WTC11 (cell line): ENCODE measurements around the gene INHBB. TPM values are rescaled to one million over a fixed set of nuclear protein-coding genes. Genes with fewer than 3 reads are reported as not detected.

Experiments used
- ATAC-seq: fragments of 200-7000 bp; cut with Tn5 transposase; 2 replicates; pipeline ENCODE4 v1.10.0; 2021; ENCODE audit warnings: mild to moderate bottlenecking, moderate library complexity
- CTCF ChIA-PET: fragments of 300-600 bp; sonication (Branson Sonifier 250); formaldehyde crosslinking; loops from one replicate; lab custom pipeline; 2021; ENCODE audit warnings: antibody characterized with exemption; lab: Charles Lee
- POLR2A ChIA-PET: fragments of 350-600 bp; sonication (Branson Sonifier 250); formaldehyde crosslinking; loops from one replicate; lab custom pipeline; 2021; ENCODE audit warnings: antibody characterized with exemption; lab: Charles Lee
- DNase-seq: peaks from one replicate; pipeline ENCODE4 v3.0.0; 2021; ENCODE audit warnings: low spot score
- H3K27ac Mint-ChIP-seq: 2 replicates; pipeline ENCODE4 v1.8.0; 2021; ENCODE audit warnings: mixed read lengths
- H3K27me3 Mint-ChIP-seq: 2 replicates; pipeline ENCODE4 v1.8.0; 2021; ENCODE audit warnings: low read depth, mild to moderate bottlenecking, moderate library complexity, mixed read lengths
- H3K36me3 Mint-ChIP-seq: 2 replicates; pipeline ENCODE4 v1.8.0; 2021; ENCODE audit warnings: mixed read lengths
- H3K4me1 Mint-ChIP-seq: 2 replicates; pipeline ENCODE4 v1.8.0; 2022; ENCODE audit warnings: mixed read lengths
- H3K4me3 Mint-ChIP-seq: 2 replicates; pipeline ENCODE4 v1.8.0; 2021; ENCODE audit warnings: mild to moderate bottlenecking, moderate library complexity, mixed read lengths
- H3K9me3 Mint-ChIP-seq: 2 replicates; pipeline ENCODE4 v1.8.0; 2021; ENCODE audit warnings: mixed read lengths
- ATF1 ChIP-seq: sonication (generic); formaldehyde crosslinking; IDR thresholded peaks from 2 replicates; pipeline ENCODE4 v1.8.1; 2023; ENCODE audit warnings: mild to moderate bottlenecking, moderate library complexity, missing genetic modification reagents
- ETV6 ChIP-seq: sonication (generic); formaldehyde crosslinking; IDR thresholded peaks from 2 replicates; pipeline ENCODE4 v1.8.1; 2022; ENCODE audit warnings: mild to moderate bottlenecking, missing genetic modification reagents
- FOXJ3 ChIP-seq: sonication (generic); formaldehyde crosslinking; IDR thresholded peaks from 2 replicates; pipeline ENCODE4 v1.9.0; 2021; ENCODE audit warnings: missing genetic modification reagents, mild to moderate bottlenecking, borderline replicate concordance
- KAT7 ChIP-seq: sonication (generic); formaldehyde crosslinking; IDR thresholded peaks from 2 replicates; pipeline ENCODE4 v1.8.1; 2023; ENCODE audit warnings: missing genetic modification reagents, mild to moderate bottlenecking, borderline replicate concordance
- NFE2L1 ChIP-seq: sonication (generic); formaldehyde crosslinking; IDR thresholded peaks from 2 replicates; pipeline ENCODE4 v1.8.1; 2023; ENCODE audit warnings: missing genetic modification reagents
- NR1H2 ChIP-seq: sonication (generic); formaldehyde crosslinking; IDR thresholded peaks from 2 replicates; pipeline ENCODE4 v1.9.0; 2021; ENCODE audit warnings: mild to moderate bottlenecking, moderate library complexity, missing genetic modification reagents
- PRRX2 ChIP-seq: fragments of 250-450 bp; sonication (Bioruptor Pico); IDR thresholded peaks from 2 replicates; pipeline ENCODE4 v1.8.0; 2021; ENCODE audit warnings: mild to moderate bottlenecking
- TCF7 ChIP-seq: sonication (generic); formaldehyde crosslinking; IDR thresholded peaks from 2 replicates; pipeline ENCODE4 v1.8.0; 2022; ENCODE audit warnings: mild to moderate bottlenecking, low read depth, missing genetic modification reagents, moderate library complexity
- ZMAT4 ChIP-seq: fragments of 250-450 bp; sonication (Bioruptor Pico); IDR thresholded peaks from 2 replicates; pipeline ENCODE4 v1.9.0; 2021; ENCODE audit warnings: mild to moderate bottlenecking
- ZNF219 ChIP-seq: sonication (generic); formaldehyde crosslinking; IDR thresholded peaks from 2 replicates; pipeline ENCODE4 v1.8.0; 2023; ENCODE audit warnings: missing genetic modification reagents, mild to moderate bottlenecking, borderline replicate concordance
- ZNF396 ChIP-seq: fragments of 250-450 bp; sonication (Bioruptor Pico); IDR thresholded peaks from 2 replicates; pipeline ENCODE4 v1.8.0; 2021; ENCODE audit warnings: mild to moderate bottlenecking, moderate library complexity, borderline replicate concordance
- ZNF671 ChIP-seq: fragments of 250-450 bp; sonication (Bioruptor Pico); IDR thresholded peaks from 2 replicates; pipeline ENCODE4 v1.8.0; 2021; ENCODE audit warnings: mild to moderate bottlenecking
- total RNA-seq: library from RNA; stranded (reverse); gene quantifications from 3 replicates; pipeline ENCODE4 v1.2.3, GENCODE V29; 2021
- TF ChIP-seq, protein P1 (sequence below): sonication (generic); formaldehyde crosslinking; IDR thresholded peaks from 2 replicates; pipeline ENCODE4 v1.8.1; 2023; ENCODE audit warnings: mild to moderate bottlenecking, missing genetic modification reagents, borderline replicate concordance
- TF ChIP-seq, protein P2 (sequence below): sonication (generic); formaldehyde crosslinking; IDR thresholded peaks from 2 replicates; pipeline ENCODE4 v1.8.0; 2022; ENCODE audit warnings: mild to moderate bottlenecking, missing genetic modification reagents
- TF ChIP-seq, protein P3 (sequence below): sonication (generic); formaldehyde crosslinking; IDR thresholded peaks from 2 replicates; pipeline ENCODE4 v1.8.1; 2023; ENCODE audit warnings: mild to moderate bottlenecking, missing genetic modification reagents
- TF ChIP-seq, protein P4 (sequence below): sonication (generic); formaldehyde crosslinking; IDR thresholded peaks from 2 replicates; pipeline ENCODE4 v1.8.0; 2022; ENCODE audit warnings: missing genetic modification reagents
- TF ChIP-seq, protein P5 (sequence below): fragments of 250-450 bp; sonication (Bioruptor Pico); IDR thresholded peaks from 2 replicates; pipeline ENCODE4 v1.9.0; 2021; ENCODE audit warnings: mild to moderate bottlenecking

Gene INHBB
- total RNA-seq, 1 experiment from 2014 or later: 0.26 TPM

DNA sequence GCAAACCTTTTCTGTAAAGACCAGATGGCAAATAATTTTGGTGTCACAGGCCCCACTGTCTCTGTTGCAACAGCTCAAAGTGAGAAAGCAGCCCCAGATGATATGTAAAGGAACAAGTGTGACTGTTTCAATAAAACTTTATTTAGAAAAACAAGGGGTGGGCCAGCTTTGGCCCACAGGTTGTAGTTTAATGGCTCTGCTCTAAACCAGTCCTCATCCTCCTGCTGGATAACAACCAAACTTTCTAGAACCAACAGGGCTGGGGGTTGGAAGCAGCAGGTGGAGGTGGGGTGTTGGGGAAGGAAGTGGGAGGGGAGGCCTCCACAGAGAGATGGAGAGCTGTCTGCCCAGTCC lies 28.8 kb upstream of the INHBB start:
- CTCF ChIA-PET: no interaction called here
- H3K36me3 Mint-ChIP-seq: no peaks in the 10 kb centered on the region
- H3K27me3 Mint-ChIP-seq: peaks cover 44% of the 10 kb centered on the region

GRCh38 chr2:120317916-120318315 lies 28.0 kb upstream of the INHBB start:
- H3K4me1 Mint-ChIP-seq: peaks cover 3% of the 10 kb centered on the region; the same call in 1 of the 2 replicates
- no peak for DNase-seq
- CTCF ChIA-PET: no interaction called here

More for the DNA sequence above, 28.8 kb upstream of the INHBB start:
- ATAC-seq: no peak
- TF ChIP-seq, protein P1, sequence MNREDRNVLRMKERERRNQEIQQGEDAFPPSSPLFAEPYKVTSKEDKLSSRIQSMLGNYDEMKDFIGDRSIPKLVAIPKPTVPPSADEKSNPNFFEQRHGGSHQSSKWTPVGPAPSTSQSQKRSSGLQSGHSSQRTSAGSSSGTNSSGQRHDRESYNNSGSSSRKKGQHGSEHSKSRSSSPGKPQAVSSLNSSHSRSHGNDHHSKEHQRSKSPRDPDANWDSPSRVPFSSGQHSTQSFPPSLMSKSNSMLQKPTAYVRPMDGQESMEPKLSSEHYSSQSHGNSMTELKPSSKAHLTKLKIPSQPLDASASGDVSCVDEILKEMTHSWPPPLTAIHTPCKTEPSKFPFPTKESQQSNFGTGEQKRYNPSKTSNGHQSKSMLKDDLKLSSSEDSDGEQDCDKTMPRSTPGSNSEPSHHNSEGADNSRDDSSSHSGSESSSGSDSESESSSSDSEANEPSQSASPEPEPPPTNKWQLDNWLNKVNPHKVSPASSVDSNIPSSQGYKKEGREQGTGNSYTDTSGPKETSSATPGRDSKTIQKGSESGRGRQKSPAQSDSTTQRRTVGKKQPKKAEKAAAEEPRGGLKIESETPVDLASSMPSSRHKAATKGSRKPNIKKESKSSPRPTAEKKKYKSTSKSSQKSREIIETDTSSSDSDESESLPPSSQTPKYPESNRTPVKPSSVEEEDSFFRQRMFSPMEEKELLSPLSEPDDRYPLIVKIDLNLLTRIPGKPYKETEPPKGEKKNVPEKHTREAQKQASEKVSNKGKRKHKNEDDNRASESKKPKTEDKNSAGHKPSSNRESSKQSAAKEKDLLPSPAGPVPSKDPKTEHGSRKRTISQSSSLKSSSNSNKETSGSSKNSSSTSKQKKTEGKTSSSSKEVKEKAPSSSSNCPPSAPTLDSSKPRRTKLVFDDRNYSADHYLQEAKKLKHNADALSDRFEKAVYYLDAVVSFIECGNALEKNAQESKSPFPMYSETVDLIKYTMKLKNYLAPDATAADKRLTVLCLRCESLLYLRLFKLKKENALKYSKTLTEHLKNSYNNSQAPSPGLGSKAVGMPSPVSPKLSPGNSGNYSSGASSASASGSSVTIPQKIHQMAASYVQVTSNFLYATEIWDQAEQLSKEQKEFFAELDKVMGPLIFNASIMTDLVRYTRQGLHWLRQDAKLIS (CRISPR knock-in tag): no peak
- TF ChIP-seq, protein P2, sequence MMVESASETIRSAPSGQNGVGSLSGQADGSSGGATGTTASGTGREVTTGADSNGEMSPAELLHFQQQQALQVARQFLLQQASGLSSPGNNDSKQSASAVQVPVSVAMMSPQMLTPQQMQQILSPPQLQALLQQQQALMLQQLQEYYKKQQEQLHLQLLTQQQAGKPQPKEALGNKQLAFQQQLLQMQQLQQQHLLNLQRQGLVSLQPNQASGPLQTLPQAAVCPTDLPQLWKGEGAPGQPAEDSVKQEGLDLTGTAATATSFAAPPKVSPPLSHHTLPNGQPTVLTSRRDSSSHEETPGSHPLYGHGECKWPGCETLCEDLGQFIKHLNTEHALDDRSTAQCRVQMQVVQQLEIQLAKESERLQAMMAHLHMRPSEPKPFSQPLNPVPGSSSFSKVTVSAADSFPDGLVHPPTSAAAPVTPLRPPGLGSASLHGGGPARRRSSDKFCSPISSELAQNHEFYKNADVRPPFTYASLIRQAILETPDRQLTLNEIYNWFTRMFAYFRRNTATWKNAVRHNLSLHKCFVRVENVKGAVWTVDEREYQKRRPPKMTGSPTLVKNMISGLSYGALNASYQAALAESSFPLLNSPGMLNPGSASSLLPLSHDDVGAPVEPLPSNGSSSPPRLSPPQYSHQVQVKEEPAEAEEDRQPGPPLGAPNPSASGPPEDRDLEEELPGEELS: no peak
- no peak for TF ChIP-seq ATF1 (CRISPR knock-in tag)
- POLR2A ChIA-PET: no interaction called here
- Mint-ChIP-seq H3K4me3 (no peak overlapping the region), H3K4me1 (peaks cover 3% of the 10 kb centered on the region; the same call in 1 of the 2 replicates), H3K27ac (no peak overlapping the region), H3K9me3 (no peaks in the 10 kb centered on the region)
- DNase-seq: no peak

DNA sequence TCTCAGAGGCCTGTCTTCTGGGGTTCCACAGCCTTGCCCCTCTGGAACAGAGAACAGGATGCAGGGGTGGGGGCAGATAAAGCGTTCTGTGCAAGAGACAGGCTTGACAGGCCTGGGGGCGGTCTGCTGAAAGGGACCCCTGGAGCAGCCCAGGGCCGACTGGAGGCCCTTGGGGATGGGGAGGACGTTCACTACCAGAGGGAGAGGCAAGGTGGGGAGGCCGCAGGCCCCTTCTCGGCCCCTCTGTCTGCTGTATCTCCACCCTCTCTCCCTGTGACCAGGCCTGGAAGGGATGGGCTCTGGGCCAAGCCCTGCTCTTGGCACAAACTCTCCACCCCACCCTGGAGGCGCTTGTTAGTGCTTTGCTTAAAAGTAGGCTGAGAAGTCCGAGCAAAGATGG lies 27.3 kb upstream of the INHBB start:
- Mint-ChIP-seq H3K4me1 (no peaks in the 10 kb centered on the region), H3K4me3 (no peak overlapping the region), H3K36me3 (no peaks in the 10 kb centered on the region), H3K27ac (no peak overlapping the region), H3K9me3 (no peaks in the 10 kb centered on the region), H3K27me3 (peaks cover 32% of the 10 kb centered on the region)
- DNase-seq (no peak), ATAC-seq (no peak)
- ChIA-PET CTCF (interaction anchor here (1.2 kb wide), 1 partner anchor 147 kb away, joined by 3 read pairs; no protein-coding TSS in a partner anchor), POLR2A (no interaction called here)
- TF ChIP-seq ETV6 (CRISPR knock-in tag) (no peak), PRRX2 (CRISPR knock-in tag) (no peak), ZMAT4 (CRISPR knock-in tag) (no peak), KAT7 (no peak), ZNF671 (no peak), NR1H2 (CRISPR knock-in tag) (no peak), ZNF396 (CRISPR knock-in tag) (no peak), ZNF219 (CRISPR knock-in tag) (no peak), NFE2L1 (CRISPR knock-in tag) (no peak)
- TF ChIP-seq, protein P3, sequence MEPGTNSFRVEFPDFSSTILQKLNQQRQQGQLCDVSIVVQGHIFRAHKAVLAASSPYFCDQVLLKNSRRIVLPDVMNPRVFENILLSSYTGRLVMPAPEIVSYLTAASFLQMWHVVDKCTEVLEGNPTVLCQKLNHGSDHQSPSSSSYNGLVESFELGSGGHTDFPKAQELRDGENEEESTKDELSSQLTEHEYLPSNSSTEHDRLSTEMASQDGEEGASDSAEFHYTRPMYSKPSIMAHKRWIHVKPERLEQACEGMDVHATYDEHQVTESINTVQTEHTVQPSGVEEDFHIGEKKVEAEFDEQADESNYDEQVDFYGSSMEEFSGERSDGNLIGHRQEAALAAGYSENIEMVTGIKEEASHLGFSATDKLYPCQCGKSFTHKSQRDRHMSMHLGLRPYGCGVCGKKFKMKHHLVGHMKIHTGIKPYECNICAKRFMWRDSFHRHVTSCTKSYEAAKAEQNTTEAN (CRISPR knock-in tag): no peak
- TF ChIP-seq, protein P4, sequence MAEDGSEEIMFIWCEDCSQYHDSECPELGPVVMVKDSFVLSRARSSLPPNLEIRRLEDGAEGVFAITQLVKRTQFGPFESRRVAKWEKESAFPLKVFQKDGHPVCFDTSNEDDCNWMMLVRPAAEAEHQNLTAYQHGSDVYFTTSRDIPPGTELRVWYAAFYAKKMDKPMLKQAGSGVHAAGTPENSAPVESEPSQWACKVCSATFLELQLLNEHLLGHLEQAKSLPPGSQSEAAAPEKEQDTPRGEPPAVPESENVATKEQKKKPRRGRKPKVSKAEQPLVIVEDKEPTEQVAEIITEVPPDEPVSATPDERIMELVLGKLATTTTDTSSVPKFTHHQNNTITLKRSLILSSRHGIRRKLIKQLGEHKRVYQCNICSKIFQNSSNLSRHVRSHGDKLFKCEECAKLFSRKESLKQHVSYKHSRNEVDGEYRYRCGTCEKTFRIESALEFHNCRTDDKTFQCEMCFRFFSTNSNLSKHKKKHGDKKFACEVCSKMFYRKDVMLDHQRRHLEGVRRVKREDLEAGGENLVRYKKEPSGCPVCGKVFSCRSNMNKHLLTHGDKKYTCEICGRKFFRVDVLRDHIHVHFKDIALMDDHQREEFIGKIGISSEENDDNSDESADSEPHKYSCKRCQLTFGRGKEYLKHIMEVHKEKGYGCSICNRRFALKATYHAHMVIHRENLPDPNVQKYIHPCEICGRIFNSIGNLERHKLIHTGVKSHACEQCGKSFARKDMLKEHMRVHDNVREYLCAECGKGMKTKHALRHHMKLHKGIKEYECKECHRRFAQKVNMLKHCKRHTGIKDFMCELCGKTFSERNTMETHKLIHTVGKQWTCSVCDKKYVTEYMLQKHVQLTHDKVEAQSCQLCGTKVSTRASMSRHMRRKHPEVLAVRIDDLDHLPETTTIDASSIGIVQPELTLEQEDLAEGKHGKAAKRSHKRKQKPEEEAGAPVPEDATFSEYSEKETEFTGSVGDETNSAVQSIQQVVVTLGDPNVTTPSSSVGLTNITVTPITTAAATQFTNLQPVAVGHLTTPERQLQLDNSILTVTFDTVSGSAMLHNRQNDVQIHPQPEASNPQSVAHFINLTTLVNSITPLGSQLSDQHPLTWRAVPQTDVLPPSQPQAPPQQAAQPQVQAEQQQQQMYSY: no peak
- TF ChIP-seq, protein P5, sequence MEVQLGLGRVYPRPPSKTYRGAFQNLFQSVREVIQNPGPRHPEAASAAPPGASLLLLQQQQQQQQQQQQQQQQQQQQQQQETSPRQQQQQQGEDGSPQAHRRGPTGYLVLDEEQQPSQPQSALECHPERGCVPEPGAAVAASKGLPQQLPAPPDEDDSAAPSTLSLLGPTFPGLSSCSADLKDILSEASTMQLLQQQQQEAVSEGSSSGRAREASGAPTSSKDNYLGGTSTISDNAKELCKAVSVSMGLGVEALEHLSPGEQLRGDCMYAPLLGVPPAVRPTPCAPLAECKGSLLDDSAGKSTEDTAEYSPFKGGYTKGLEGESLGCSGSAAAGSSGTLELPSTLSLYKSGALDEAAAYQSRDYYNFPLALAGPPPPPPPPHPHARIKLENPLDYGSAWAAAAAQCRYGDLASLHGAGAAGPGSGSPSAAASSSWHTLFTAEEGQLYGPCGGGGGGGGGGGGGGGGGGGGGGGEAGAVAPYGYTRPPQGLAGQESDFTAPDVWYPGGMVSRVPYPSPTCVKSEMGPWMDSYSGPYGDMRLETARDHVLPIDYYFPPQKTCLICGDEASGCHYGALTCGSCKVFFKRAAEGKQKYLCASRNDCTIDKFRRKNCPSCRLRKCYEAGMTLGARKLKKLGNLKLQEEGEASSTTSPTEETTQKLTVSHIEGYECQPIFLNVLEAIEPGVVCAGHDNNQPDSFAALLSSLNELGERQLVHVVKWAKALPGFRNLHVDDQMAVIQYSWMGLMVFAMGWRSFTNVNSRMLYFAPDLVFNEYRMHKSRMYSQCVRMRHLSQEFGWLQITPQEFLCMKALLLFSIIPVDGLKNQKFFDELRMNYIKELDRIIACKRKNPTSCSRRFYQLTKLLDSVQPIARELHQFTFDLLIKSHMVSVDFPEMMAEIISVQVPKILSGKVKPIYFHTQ (CRISPR knock-in tag): no peak

More at GRCh38 chr2:120317916-120318315, 28.0 kb upstream of the INHBB start:
- POLR2A ChIA-PET: no interaction called here
- TF ChIP-seq TCF7 (CRISPR knock-in tag): no peak
- TF ChIP-seq PRRX2 (CRISPR knock-in tag): no peak
- no peak for TF ChIP-seq FOXJ3 (CRISPR knock-in tag)
- no peak for TF ChIP-seq ATF1 (CRISPR knock-in tag)
- Mint-ChIP-seq H3K27me3 (peaks cover 40% of the 10 kb centered on the region), H3K36me3 (no peaks in the 10 kb centered on the region), H3K4me3 (no peak overlapping the region), H3K27ac (no peak overlapping the region), H3K9me3 (no peaks in the 10 kb centered on the region)
- ATAC-seq: no peak
